ENCODE measurements around the gene CLRN3.

Gene CLRN3

GRCh38 chr10:127894146-127894545 lies 1.4 kb upstream of the CLRN3 start:
- no peak for DNase-seq

DNA sequence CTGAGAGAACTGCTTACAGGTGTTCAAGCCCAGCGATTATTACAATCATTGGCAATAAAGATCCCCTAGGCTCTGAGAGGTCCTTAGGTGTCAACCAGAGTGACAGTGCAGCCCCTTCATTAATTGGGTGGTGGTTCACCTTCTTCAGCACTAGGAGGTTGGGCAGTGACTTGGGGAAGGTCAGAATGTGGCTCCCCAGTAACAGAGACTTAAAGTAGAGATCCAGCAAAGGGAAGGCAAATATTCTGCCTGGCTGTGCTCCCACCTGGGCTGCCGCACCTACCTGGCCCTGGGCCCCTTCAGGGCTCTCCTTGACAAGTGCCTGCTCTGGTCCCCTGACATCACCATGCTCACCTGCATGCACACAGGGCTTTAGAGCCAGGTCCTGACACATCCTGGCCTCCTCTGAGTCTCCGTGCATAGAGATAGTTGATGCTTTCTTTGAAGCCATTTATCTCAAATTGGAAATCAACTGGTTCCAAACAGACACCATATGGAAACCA lies 1.9 kb downstream of the CLRN3 start:
- no peak for DNase-seq

- no peak for DNase-seq
These were observed 2.5 kb downstream of the CLRN3 start for GRCh38 chr10:127890216-127890615.

DNA sequence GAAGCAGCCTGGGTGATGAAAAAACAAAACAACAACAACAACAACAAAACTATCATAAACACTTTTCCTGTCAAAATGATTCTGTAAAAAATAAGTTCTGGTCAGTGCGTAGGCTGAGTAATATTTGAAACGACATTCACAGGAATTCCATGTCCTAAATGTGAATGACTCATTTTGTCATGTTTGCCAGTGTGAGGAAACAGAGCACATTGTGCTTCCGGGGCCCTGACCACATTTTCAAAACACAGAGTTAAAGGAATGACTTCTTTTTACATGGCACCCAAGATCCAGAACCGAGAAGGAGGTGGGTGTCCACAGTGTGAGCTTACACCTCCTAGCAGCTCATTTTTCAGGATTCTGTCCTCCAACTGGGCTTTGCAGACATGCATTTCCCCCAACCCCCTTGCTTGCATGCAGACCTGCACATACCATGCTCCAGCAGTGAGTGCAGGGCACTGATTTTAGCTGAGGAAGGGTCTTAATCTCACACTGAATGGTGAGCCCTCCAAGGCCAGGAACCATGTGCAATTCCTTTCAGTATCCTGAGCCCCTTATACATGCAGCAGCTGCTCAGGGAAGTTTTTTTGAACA lies 3.0 kb downstream of the CLRN3 start:
- DNase-seq = no peak

DNA sequence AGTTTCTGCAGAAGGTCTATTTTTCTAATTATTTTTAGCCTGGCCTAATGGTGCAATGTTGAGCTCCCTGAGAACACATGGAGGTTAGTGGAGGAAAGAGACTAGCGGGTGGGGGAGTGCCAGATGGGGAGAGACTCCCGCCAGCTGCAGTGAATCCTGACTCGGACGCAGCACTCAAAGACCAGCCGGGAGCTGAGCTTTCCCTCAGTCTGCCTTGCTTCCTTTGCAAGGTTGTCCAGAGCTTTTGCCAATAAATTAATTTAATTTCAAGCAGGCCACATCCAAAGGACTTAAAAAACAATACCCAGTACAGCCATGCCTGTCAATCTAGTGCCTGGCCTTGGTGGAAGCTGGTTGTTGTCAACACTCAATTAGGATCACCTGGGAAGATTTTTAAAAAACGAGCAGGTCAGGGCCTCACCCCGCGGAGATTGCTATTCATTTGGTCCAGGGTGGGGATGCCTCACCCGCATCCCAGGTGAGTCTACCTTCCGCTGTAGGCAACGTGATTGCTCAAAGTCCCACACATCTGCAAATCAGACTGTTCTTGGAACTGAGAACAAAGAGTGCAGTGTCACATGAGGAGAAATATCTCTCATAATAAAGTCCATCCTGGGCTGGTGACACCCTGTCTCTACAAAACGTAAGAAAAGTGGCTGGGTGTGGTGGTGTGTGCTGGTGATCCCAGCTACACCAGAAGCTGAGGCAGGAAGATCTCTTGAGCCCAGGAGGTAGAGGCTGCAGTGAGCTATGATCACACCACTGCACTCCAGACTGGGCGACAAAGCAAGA lies 4.0 kb downstream of the CLRN3 start:
- no peak for DNase-seq

DNA sequence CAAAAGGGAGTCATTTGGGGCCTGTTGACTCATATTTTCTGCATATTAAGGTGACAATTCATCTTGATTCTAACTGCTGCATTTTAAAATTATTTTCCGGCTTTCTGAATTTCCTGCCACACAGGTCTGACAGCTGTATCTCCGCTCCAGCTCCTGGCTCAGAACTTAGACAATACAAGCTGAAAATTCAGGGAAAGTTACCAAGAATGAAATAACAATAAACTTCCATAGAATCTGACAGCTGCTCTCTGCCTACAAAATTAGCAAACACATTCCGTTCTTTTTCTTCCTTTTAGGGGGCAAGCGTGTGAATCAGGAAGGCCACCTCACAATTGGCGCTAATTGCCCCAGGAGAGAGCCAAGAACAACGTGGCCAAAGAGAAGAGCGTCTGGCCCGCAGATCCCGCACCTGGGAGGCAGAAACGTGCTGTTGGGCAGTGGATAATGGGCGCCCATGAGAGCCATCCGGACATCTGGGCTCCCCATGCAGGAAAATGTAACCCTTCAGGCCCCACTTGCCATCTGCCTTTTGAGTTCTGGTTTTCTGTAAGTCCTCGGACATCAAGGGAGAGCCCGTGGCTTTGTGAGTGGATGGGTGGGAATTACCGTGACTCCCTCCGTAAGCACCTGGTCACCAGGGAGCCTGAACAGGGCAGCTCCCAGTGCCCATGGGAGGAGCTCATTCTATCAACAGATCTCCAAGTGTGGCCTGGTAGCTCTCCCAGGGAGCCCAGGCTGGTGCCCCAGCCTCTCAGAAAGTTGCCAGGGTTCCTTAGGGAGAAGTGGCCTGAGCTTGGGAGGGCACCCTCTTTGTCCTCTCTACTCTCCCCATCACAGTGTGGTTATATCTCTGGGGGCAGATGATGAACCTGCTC lies 5.0 kb downstream of the CLRN3 start:
- no peak for DNase-seq

- DNase-seq = no peak
These were observed 6.2 kb downstream of the CLRN3 start for GRCh38 chr10:127886371-127887051.

- no peak for DNase-seq
These were observed 8.2 kb downstream of the CLRN3 start for GRCh38 chr10:127884501-127884900.

GRCh38 chr10:127883516-127883915 lies 9.2 kb downstream of the CLRN3 start:
- DNase-seq = no peak

GRCh38 chr10:127882801-127883459 lies 9.8 kb downstream of the CLRN3 start:
- DNase-seq = no peak

DNA sequence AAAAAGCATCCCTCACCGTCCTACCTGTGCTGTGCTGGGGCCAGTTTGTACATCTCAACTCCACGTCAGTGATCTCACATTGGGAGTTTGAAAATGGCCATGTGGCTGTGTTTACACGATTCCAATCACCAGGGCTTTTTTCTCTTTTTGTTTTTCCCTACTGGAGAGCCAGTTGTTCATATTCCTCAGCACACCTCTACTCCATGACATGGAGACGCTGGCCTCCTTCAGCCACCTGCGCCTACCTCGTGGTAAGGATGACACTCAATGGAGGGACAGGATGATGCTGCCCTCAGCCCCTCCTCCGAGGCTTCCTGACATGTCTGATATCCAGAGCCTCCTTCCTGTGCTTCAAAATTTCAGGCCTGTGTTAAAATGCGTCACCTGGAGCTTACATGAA lies 10.3 kb downstream of the CLRN3 start:
- no peak for DNase-seq

DNA sequence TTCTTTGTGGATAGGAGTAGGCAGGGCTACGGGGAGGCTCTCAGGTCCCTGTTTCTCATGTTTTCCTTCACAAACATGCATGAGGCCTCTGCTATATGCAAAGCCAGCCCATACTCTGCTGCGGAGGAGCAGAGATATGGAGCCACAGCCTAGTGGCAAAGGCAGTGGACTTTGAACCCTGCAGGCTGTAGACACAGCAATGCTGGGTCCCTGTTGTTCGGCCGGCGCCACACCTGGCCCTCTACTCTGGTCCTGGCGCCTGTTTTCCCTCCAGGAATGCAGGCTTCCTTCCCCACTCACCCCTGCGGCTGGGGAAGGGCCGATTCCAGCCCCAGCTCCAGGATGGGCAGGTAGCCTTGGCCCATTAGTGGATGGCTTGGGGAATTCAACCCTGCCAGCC lies 11.5 kb downstream of the CLRN3 start:
- DNase-seq = no peak

DNA sequence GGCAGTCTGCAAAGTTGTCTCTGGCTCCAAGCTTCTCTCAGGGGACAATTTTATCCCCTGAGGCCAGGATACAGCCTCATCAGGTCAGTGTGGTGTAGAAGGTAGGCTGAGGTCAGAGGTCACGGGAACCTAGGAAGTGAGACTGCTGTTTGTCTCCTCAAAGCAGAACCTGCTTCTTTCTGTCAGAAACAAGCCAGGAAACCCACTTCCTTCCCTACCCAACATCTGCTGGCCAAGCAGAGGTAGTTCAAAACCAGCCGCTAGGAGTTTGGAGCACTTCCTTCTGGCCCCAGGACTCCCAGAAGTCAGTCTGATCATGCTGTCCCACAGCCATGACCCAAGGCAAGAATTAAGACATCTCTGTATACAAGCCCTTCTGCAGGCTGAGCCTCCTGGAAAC lies 12.2 kb downstream of the CLRN3 start:
- no peak for DNase-seq

DNA sequence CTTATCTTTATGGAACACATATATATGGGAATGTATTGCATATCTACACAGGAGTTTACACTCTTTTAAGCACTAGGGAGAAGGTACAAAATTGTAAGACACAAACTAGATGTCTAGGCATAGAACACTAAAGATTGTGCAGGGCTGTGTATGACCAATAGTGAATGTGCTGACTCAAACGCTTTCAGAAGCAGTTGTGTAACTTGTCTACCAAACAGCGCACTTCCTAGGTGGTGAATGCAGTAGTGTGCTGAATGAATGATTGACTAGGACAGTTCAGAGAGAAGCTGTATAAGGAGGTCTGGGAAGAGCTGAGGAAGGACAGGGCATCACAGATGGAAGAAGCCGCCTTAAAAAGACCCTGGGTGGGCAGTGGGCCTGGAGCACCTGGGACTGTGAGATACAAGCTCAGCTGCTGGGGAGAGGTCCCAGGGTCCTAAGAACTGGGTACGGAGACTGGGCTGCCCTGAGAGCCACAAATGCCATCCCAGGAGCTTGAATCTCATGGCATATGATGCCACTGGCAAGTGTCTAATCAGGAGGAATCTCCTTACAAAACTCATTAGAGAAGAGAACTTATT lies 14.2 kb downstream of the CLRN3 start:
- DNase-seq = no peak

DNA sequence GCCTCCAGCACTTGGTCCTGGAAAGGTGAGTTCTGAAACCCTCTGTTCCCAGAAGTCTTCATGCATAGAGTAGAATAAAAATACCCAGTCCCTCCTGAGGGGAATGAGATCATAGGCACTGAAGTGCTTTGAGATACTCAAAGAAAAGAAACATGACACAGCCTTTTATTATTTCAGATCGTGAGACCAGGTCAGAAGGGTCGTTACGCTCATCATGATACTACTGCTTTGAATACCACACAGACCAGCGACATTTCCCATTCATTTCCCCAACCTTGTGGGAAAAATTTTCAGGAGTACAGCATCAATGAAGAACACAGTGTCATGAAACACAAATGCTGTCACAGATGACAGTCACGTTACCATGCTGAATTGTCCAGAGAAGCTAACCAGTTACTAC lies 15.0 kb downstream of the CLRN3 start:
- DNase-seq = no peak

- DNase-seq = no peak
These were observed 15.6 kb downstream of the CLRN3 start for GRCh38 chr10:127877116-127877515.

GRCh38 chr10:127875916-127876315 lies 16.8 kb downstream of the CLRN3 start:
- DNase-seq = no peak

GRCh38 chr10:127875449-127875765 lies 17.3 kb downstream of the CLRN3 start:
- DNase-seq = no peak

DNA sequence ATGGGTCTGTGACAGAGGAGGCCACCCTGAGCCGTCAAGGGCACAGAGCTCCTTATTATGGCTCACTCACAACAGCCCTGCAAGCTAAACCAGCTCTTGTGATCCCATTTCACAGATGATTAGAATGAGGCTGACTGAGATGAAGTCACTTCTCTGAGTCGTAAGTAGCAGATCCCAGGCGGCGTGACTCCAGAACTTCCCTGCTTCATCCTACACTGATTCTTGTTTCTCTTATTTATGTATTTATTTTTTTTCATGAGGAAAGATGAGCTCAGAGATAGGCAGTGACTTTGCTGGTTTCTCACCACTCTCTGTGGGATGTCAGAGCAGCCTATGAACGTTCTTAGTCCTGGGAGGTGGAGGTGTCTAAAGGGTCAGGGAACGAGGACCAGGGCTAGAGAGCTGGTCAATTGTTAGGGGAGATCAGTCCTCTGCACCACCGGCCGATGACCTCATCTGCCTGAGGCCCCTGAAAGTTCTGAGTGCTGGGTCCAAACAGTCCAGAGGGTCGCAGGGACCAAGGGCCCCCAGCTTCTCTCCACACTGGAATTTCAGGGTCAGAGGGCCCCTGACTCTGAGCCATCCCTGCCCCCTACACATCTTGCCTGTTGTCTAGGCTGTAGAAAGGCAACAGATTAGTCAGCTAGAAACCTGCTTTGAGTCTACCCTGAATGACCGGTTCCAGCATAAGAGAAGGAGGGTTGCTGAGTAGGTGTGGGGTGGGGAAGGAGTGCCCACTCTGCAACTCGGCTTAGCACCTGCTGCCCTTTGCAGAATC lies 17.9 kb downstream of the CLRN3 start:
- no peak for DNase-seq

DNA sequence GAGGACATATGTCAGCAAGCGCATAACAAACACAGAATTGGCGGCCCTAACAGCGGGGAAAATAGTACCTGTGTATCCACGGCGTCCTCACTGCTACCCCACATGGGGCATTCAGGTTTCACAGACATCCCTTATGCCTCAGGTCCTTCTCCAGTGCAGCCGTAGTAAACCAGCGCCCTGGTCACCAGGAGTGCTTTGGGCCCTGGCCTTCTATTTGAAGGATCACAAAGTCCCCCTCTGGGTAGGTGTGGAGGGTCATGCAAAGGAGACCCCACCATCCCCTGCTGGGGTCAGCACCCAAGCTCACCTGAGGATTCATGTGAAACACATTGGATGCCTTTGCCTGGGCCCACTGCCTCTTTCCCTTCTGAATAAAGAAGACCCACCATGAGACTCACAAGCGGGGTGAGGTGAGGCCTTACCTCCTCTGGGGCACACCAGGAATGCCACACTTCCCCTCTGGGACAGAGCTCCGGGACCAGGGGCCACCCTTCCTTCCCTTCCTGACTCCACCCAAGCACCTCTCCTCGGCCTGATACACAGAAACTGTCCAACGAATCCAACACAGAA lies 18.8 kb downstream of the CLRN3 start:
- no peak for DNase-seq

Measured in amniotic stem cell (primary cell).